HG03439 (cell line): ENCODE data around the gene MX1.
A peak's percentile ranks its signal among the peaks of the same experiment; 100 is the strongest.

Experiments used
- ATAC-seq: cut with Tn5 transposase; IDR thresholded peaks from one replicate; pipeline ENCODE4 v1.9.1; 2021; ENCODE audit warnings: mild to moderate bottlenecking, moderate library complexity; ENCODE audit not compliant: unreplicated experiment

MX1 gene

GRCh38 chr21:41429925-41430491 lies 4.0 kb downstream of the MX1 start:
- no peak for ATAC-seq

GRCh38 chr21:41431788-41432548 lies 5.9 kb downstream of the MX1 start:
- peak; percentile 63 for ATAC-seq

DNA sequence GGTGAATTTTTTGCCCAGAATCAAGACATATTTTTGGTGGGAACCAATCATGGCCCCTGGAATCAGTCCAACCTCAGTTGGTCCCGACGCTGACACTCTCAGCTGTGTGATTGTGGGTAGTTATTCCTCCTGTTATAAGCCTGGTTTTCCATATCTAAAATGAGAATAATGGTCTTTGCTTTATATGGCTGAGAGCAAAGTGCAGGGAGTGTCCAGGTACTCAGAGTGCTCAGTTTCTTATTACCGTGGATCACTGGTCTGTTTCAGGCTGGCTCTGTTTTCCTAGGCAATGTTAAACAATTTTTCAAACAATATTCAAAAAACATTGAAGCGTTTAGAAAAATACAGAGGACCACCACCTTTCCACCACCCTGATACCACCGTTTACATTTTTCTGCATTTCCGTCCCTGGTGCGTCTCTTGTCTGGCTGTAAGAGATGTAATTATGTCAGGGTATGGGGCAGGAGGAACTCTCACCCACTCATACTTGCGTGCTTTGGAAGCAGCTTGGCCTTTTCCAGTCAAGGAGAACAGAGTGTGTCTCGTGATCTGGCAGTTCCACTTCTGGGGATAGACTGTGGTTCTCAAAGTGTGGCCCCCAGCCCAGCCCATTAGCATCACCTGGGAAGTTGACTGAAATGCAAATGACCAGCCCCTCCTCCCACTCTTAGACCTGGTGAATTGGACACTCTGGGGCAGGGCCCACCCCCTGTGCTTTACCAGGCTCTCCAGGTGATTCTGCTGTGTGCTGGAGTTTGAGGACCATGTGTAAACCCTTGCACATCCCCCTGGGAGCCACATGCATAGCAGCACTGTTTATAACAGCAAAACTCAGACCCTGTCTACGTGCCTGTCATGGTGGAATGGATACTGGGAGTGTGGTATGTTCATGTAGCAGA lies 6.8 kb downstream of the MX1 start:
- no peak for ATAC-seq

- no peak for ATAC-seq
These were observed 7.5 kb downstream of the MX1 start for GRCh38 chr21:41433566-41433965.

DNA sequence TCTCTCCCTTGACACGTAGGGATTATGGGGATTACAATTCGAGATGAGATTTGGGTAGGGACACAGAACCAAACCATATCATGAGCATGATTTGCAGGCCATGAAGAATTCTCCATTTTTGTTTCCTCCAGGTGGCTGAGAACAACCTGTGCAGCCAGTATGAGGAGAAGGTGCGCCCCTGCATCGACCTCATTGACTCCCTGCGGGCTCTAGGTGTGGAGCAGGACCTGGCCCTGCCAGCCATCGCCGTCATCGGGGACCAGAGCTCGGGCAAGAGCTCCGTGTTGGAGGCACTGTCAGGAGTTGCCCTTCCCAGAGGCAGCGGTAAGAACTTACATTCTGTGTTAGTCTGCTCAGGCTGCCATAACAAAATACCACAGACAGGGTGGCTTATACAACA lies 9.7 kb downstream of the MX1 start:
- no peak for ATAC-seq

DNA sequence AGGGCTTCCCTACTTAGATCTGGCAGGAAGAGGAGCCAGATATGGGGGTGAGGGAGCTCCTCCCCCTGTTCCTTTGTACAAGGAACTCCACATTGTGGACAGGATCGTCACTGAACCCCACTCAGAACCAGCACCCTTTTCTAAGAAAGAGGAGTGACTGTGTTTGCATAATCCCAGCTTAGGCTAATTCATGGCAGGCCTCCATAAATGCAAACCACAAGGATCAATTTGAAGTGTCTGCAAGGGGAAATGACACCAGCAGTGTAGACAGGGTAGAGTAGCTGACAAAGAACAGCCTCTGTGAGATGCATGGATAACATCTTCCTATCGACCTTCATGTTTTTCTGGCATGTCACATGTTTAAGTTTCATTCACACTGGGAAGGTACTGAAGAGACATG lies 11.7 kb downstream of the MX1 start:
- no peak for ATAC-seq

GRCh38 chr21:41438425-41439113 lies 12.5 kb downstream of the MX1 start:
- no peak for ATAC-seq

GRCh38 chr21:41439248-41439647 lies 13.2 kb downstream of the MX1 start:
- ATAC-seq = no peak

GRCh38 chr21:41441546-41441945 lies 15.5 kb downstream of the MX1 start:
- ATAC-seq = no peak

DNA sequence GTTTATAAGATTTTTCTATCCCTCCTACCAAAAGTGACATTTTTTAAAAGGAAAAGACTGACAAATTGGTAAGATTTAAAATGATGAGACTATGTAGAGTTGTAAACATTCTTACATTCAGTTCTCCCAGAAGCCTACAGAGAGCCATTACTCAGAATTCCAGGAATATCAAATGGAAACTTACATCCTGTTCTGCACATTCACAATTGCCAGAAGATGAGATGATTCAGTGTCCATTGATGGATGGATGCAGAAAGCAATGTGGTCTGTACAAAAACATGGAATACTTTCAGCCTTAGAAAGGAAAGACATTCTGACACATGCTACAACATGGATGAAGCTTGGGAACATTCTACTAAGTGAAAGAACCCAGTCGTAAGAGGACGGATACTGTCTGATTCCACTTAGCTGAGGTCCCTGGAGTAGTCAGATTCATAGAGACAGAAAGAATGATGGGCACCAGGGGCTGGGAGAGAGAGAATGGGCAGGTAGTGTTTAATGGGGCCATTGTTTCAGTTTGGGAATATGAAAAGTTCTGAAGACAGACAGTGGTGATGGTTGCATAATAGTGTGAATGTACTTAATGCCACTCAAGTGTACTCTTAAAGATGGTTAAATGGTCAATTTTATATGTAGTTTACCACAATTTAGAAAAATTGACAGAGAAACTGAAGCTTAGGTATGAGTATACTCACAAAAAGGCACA lies 16.6 kb downstream of the MX1 start:
- no peak for ATAC-seq

GRCh38 chr21:41443562-41443961 lies 17.5 kb downstream of the MX1 start:
- ATAC-seq = no peak

DNA sequence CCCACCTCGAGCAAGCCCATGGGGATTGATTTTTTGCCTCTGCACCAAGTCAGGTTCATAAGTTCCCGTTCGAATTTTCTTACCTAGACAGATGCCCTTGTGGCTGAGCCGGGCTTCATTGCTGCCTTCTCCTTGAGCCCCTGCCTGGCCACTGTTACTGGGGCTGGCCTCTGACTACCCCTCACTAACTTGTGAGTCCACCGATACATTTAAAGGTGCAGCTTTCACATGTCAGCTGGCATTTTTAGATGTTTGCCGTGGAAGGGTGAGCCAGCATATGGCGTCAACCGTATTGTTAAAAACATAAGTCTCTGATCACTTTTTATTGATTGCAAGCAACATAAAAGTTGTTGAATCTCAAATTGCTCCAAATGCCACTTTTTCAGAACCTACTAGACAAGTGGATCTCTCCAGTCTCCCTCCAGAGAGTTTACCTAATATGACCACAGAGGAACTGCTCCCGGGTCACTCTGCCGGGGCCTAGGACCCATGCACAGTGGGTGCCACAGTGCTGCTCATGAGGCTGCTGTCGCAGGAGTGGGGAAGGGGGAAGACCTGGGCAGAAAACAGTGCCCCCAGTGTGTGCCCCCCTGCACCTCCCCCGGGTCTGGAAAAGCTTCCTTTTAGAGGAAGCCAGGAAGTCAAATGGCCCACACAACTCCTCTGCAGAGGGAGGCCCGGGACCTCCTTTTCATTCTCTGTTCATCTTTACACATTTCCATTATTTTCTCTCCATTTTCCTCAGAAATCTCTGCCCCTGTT lies 18.8 kb downstream of the MX1 start:
- no peak for ATAC-seq

DNA sequence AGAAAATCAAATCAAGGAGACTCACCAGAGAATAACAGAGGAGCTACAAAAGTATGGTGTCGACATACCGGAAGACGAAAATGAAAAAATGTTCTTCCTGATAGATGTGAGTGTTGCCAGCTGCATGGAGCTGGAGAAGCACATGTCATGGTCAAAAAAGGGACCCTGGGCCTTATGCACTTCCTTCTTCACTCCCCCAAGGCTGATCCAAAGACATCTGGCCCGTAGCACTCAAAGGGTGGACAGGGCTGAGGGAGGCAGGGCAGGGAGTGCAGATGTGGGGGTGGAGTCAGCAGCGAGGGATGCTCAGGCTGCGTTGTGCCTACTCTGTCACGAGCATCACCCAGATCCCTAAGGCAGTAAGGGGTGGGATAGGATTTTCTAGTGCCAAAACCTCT lies 19.4 kb downstream of the MX1 start:
- ATAC-seq = no peak

DNA sequence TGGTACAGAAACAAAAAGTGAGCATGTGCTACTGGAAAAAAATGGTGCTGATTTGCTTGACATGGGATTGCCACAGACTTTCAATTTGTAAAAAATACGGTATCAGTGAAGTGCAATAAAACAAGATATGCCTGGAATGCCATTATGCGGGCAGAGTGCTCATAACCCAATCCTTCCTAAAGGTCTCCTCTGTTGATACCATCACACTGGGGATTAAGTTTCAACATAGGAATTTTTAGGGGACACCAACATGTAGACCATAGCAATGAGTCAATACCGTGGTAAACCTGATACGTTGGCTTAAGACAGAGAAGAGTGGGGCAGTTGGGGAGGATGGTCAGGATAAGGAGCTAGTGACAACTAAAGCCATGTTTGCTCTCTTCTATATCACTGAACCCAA lies 20.5 kb downstream of the MX1 start:
- no peak for ATAC-seq

- no peak for ATAC-seq
These were observed 21.3 kb downstream of the MX1 start for GRCh38 chr21:41447356-41447755.

DNA sequence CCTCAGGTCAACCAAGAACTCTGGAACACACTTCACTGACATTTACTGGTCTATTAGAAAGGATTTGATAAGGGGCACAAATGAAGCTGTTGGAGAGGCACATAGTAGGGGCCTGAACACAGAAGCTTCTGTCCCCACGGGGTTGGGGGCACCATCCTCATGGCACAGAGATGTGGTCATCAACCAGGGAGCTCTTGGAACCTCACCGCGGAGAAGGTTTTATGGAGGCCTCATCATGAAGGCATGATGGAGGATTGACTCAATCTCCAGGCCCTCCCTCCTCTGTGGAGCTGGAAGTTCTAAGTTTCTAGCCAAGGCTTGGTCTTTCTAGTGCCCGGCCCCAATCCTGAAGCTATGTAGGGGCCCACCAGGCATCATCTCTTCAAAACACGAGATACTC lies 23.6 kb downstream of the MX1 start:
- ATAC-seq = no peak

DNA sequence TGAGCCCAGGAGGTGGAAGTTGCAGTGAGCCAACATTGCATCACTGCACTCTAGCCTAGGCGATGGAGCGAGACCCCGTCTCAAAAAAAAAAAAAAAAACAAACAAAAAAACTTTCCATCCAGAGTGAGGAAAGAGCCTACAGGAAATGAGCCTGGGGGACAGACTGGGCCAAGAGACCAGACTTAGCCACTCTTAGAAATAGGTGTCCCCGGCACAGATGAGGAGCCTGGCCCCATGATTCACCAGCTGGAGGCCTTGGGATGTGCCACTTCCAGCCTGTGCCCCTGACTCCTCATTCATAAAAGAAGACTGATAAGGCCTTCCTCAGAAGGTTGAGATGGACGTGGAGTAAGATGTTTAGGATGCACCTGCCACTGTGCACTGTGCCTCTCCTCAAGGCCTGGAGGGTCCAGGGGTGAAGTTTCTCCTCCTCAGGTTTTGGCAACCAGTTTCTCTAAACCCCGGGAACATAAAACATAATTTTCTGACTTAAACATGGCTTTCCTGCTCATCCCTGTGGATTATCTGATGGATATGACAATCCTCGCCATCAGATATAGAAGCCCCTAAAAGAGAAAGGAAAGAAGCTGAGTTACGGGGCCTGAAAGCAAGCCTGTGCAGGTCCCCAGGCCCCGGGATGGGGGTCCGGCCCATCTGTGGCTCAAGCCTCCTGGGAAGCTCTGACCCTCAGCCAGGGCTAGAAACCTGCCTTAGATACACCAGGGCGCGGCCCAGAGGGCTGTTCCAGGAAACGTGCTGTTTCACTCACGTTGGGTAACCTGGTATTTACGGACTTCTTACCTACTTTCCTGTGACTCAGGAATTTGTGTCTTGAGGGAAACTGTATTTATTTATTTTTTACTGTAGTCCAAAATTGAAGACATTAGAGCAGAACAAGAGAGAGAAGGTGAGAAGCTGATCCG lies 26.0 kb downstream of the MX1 start:
- no peak for ATAC-seq

DNA sequence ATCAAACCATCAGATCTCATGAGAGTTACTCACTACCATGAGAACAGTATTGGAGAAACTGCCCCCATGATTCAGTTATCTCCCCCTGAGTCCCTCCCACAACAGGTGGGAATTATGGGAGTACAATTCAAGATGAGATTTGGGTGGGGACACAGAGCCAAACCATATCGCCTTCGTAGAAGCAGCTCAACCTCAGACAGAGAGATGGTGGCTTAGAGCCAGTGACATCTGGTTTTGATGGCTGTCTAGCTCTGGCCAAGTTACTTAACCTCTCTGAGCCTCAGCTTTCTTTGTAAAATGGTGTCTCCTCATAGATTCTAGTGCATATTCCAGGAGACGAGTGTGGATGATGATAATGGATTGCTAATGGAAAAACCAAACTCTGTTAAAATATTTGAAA lies 27.2 kb downstream of the MX1 start:
- ATAC-seq = no peak

- no peak for ATAC-seq
These were observed 27.7 kb downstream of the MX1 start for GRCh38 chr21:41453761-41454160.
